Stomach (tissue), 4 donors: ENCODE data around the gene NARS2.

ENCODE experiments used
- CTCF ChIP-seq, 7 experiments: fragments of 450-650 bp in 4 of 7; fragments of 200-600 bp in 3 of 7; sonication (generic) in 3 of 7; IDR thresholded peaks; one replicate each; pipeline ENCODE4 v1.5.1; 2016 to 2019; ENCODE audit warnings: antibody characterized with exemption in 7 of 7, control low read depth in 2 of 7, mild to moderate bottlenecking in 1 of 7
- EP300 ChIP-seq: sonication (generic); formaldehyde crosslinking; IDR thresholded peaks from one replicate; pipeline ENCODE4 v1.6.1; 2017; ENCODE audit warnings: antibody characterized with exemption
- POLR2AphosphoS5 ChIP-seq, 3 donors: sonication (generic); formaldehyde crosslinking; IDR thresholded peaks; one replicate each; pipeline ENCODE4 v1.6.1; 2016; ENCODE audit warnings: antibody characterized with exemption in 3 of 3

- TF ChIP-seq EP300 (no peak), POLR2AphosphoS5 (IDR thresholded peaks at IDR 0.05) (no peak), CTCF (IDR thresholded peaks at IDR 0.05) (no peak)
Observed at GRCh38 chr11:78622666-78623065, 48.0 kb upstream of the NARS2 start.
